Smooth muscle cell of the brain vasculature (primary cell): ENCODE results near the gene UPF3A.
"Not testable (repeated sequence)": the region's sequence is repeated elsewhere in the genome, so short reads cannot be mapped to it uniquely, and the experiment has no call there.

Experiments used
- DNase-seq: peaks from one replicate; pipeline ENCODE4 v3.0.0-alpha.2; 2012; ENCODE audit warnings: low read depth, low spot score

UPF3A gene

DNA sequence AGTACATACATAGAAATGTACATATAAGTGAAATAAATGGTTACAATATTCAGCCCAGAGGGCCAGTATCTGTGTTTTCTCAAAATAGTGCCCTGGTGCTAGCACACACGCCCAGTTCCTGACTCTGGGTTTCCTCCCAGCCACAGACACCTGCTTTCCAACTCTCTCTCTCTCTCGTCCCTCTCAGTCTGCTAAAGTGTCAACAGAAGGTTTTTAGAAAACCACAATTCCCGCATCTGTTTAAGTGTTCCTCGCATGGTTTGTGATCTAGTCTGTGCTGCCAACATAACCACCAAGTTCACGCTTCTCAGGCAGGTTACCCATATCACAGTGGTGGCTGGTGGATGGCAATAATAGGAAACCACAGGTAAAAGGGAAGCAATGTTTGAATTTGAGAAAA lies 17.8 kb upstream of the UPF3A start:
- no peak for DNase-seq

DNA sequence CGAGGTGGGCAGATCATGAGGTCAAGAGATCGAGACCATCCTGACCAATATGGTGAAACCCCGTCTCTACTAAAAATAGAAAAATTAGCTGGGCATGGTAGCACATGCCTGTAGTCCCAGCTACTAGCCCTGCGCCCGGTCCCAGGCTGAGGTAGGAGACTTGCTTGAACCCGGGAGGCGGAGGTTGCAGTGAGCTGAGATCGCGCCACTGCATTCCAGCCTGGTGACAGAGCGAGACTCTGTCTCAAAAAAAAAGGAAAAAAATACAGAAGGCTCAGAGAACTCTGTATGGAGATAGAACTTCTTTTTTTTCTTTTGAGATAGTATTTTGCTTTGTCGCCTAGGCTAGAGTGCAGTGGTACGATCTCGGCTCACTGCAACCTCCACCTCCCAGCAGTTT lies 17.1 kb upstream of the UPF3A start:
- DNase-seq, result not testable (repeated sequence)

DNA sequence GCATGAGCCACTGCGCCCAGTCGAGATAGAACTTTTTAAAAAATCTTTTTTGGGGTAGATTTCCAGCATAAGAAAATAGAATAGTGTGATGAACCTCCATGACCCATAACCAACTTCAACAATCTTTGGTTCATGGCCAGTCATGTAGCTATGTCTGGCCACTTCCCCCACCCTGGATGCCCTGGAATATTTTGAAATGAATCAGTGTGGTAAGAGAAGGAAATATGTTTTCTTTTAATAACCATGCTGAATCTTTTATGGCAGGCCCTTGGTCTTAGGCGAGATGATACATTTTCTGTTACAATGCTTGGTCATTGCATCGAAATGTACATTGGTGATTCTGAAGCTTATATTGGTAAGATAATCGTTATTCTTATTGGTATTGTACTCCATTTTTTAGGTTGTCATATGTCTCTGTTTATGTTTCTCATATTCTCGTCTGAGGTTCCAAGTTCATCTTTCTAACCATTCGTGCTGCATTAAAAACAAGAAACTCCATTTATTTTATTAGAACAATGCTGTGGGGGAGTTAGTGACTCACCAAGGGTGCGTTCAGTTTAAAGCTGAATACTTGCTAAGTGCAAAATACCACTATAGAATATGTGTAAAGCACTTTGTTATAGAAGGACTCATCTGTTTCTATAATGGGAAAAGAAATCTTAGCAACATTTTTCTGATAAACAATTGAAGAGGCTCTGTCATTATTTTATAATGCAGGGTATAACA lies 16.4 kb upstream of the UPF3A start:
- DNase-seq, result no peak

DNA sequence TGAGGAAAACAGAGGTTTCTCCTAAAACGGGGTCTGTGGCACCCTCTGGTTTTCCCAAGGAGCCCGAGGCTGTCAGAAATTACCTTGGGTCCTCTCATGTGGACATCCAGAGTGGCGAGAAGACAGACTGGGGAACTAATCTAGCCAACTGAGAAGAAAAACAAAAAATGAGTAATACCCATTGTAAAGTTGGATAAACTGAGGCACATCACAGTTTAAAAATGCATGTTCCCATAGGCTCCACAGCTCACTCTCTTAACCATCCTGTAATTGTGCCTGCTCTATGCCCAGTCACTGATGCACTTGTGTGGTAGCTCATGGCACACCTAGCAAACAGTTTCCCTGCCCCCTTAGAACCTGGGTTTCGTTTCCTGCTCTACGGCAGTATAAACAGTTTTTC lies 15.2 kb upstream of the UPF3A start:
- DNase-seq, result no peak

DNA sequence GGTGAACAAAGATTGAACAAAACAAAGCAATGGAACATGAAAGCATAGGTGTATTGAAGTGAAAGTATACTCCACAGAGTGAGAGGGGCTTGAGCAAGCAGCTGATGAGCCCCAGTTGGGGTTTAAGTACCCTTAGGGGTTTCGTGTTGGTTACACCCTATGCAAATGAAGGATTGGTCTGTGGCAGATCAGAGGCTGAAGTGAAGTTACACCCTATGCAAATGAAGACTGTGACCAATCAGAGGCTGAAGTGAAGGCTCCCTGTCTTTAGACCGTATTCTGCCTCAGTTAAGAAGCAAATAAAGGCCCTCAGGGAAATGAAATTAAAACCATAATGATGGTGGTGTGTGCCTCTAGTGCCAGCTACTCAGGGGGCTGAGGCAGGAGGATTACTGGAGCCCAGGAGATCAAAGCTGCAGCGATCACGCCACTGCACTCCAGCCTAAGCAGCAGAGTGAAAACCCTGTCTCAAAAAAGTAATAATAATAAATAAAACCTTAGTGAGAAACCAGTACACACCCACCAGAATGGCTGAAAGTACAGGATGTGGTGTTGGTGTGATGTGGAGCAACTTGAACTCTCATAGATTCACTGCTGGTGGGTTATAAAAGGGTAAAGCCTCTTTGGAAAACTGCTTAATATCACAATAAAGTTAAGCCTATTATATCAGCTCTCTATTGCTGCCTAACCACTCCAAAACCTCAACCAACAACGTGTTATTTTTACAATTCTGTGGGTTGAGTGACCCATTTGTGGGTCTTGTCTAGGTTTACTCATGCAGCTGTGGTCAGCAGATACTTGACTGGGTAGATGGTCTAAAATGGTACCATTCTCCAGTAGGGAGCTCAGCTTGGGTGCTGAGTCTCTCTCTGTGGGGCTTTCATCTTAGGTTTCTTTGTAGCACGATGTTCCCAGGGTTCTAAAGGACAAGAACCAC lies 12.8 kb upstream of the UPF3A start:
- no peak for DNase-seq

DNA sequence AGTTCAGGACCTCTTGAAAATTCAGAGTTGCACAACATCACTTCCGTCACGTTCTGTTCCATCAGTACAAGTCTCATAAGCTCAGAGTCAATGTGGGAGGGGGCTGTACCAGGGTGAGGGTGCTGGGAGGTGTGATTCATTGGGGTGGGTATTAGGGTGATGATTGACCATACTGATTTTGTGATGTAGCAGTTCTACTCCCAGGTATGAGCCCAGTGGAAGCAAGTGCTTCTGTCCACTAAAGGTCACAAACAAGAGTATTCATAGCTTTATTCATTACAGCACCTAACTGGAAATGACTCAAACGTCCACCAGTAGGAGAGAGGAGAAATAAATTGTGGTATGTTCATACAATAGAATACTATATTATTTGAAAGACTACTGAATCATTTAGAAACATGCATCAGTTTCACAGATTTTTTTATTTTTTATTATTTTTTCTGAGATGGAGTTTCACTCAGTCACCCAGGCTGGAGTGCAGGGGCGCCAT lies 12.1 kb upstream of the UPF3A start:
- no peak for DNase-seq

DNA sequence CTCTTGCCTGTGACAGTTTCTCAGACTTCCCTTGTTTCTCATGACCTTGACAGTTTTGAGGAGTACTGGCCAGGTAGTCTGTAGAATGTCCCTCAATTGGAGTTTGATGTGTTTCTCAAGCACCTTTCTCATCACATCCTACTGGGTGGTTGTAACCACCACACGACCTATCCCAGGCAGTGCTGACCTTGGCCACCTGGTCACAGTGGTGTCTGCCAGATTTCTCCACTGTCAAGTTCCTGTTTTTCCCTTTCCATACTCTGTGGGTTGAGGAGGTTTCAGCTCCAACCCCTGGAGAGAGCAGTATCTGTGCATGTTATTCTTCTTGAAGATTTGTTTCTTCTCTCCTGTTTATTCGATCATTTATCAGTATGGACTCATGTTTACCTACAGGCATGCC lies 8.4 kb upstream of the UPF3A start:
- no peak for DNase-seq

DNA sequence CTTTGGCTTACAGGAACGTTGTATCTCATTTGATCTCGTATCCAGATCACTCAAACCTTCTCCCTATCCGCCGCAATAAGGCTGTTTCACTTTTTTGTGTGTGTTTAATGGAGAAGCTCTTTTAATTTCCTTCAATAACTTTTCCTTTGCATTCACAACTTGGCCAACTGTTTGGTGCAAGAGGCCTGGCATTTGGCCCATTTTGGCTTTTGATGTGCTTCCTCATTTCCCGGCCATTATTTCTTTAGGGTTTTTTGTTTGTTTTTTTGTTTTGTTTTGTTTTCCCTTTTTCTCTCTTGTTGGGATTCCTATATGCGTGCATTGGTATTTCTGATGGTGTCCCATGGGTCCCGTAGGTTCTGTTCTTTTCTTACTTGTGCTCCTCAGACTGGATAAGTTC lies 6.1 kb upstream of the UPF3A start:
- DNase-seq, result no peak

DNA sequence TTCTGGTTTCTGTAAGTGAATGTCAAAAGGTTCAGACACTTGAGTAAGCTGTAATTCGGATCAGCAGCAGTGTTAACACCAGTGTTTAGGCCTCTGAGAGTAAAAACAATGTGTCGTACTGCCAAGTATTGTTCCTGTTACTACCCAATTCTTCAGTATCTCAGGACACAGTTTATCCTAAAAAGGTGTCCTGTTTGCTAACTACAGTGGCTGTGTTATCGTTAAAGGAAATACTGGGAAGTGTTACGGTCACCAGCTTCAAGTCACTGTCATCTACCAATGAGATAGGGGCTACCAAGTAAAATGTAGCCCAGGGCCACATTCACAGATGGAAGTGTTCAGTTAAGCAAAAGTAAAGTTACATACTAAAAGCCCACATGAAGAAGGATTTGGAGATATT lies 2.3 kb upstream of the UPF3A start:
- no peak for DNase-seq

DNA sequence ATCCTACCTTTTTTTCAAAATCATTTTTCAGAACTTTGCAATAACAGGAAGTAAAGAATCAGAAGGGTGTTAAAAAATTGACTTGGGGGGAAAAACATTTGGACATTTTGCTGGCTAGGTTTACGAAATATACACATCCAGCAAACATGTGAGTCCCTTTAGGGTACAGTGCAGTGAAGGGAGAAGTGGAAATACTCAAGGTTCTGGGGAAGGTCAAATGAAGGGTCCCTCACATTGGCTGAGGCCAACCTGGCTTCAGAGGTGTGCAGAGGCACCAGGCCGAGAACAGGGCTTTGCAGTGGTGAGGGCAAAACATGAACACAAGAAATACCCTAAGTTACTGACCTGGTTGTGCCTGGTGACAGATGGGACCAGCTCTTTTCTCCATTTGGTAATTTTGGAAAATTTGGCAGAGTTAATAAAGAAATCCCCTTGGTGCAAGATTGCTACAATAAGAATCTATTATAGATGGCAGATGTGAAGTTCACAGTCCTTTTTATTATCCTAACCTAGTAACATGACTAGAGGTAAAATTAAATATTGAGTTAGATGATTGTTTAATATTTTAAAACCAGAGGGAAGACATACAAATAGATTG lies 1.5 kb upstream of the UPF3A start:
- no peak for DNase-seq

DNA sequence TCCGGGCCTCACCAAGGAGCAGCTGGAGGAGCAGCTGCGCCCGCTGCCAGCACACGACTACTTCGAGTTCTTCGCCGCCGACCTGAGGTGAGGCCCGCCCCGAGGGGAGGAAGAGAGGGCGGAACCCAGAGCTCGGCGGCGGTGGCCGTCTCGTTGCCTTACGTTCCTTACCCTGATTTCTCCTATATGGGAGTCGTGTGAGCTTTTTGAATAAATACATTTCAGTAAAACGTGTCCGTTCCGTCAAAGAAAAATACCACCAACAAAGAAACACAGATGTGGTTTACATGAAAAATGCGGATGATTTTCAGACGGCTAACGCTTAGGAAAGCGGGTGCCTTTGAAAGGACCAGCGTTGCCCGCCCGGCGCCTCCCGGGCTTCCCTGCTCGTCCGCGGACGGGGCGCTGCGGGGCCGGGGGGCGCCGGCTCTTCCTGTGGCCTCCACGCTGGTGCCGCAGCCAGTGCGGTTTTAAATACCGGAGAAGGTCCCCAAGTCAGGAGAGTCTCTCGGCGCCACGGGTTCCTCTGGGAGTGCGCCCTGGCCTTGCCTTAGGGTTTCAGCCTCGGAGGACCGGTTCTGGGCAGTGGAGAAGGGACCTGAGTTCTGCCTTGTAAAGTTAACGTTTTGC lies 755 bp downstream of the UPF3A start:
- peak; percentile 65 for DNase-seq

DNA sequence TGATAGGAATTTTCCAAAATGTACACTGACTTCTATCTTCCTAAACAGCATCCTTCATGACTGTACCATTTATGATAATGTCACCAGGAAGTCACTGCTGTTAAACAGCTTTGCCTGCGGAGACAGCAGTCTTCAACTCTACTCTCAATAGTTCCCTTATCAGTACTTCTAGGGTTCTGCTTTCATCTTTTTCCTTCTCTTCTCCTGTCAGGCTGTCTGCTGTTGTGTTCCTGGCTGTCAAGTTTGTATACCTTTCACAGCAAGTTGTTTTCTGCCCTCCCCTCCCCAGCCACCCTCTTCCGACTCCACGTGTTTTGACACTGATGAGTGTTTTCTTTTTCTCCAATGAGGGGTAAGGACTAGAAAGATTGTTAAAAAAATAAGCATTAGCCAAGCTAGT lies 2.2 kb downstream of the UPF3A start:
- DNase-seq, result no peak

DNA sequence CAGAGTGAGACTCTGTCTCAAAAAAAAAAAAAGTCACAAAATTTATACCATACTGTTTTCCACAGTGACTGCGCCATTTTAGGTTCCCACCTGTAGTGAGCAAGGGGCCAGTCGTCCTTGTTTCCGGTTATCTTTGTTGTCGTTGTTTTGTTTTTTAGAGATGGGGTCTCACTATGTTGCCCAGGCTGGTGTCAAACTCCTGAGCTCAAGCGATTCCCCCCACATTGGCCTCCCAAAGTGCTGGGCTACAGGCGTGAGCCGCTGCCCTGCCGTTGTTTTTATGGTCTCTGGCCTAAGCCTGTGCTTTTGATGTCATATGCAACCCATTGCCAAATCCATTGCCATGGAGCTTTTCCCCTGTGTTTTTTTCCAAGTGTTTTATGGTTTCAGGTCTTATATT lies 3.3 kb downstream of the UPF3A start:
- no peak for DNase-seq

DNA sequence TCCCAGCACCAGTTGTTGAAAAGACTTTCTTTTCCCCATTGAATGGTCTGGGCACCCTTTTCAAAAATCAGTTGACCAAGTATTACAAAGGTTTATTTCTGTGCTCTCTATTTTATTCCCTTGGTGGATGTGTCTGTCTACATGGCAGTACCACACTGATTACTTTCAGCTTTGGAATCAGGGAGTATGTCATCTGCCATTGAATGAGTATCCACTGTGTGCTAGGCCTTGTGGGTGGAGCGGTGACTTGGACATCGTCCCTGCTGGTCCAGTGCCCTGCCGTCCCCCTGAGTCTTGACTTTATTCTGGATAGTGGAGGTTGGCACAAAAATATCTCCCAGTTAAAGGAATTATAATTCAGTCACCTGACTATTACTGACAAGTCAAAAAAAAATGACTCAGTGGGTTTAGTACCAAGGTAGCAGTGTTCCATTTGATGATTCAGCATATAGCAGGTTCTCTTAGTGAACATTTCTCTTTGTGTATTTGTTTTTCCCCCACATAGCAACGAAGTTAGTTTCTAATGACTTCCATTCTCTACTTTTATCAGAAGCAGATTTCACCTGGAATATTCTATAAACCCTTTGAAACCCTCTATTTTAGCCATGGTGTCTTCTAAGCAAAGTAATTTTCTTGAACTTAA lies 3.9 kb downstream of the UPF3A start:
- DNase-seq, result no peak

DNA sequence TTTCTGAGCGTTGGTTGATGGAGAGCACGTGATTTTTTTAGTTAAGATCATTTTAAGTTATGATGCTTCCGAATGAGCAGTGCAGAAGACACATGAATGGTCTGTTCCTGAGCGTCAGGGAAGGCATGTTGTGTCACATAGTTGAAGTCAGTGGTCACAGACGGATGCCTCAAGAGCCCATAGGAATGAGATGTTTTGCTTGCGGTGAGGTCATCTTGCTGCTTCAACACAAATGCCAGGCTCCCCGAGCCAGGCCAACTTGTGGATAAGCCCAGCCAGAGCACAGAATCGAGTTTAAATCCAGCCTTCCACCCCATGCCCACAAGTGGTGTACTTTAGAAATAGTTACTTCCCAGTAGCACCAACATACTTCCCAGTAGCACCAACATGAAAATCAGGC lies 5.4 kb downstream of the UPF3A start:
- no peak for DNase-seq

DNA sequence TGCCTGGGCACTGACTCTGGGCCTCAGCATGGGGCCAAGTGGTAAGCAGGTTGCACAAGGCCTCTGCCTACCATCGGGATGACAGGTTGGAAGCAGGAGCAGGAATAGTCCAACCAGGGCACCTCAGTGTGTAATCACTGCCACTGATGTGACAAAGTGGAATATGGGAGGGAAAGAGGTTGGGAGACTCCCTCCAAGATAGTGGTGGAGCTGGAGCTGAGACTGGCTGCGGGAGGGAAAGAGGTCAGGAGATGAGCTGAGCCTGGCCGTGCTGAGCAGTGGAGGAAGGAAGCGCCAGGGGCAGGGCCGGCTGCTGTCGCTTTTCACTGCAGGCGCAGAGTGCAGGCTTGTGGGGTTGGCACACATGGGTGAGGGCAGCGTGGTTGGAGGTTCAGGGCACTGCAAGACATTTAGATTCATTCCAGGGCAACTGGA lies 6.8 kb downstream of the UPF3A start:
- no peak for DNase-seq

DNA sequence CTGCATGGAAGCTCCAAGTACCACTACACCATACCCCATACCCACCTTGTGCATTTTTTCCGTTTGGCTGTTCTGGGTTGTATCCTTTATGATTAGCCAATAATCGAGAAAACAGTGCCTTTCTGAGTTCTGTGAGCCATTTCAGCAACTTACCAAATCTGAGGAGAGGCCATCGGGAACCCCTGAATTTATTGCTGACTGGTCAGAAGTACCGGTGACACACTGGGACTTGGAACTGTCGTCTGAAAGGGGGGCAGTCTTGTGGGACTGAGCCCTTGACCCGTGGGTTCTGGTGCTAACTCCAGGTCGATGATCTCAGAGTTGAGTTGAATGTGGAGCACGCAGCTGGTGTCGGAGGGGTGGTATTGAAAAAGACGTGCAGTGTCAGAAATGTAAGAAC lies 15.0 kb downstream of the UPF3A start:
- no peak for DNase-seq

DNA sequence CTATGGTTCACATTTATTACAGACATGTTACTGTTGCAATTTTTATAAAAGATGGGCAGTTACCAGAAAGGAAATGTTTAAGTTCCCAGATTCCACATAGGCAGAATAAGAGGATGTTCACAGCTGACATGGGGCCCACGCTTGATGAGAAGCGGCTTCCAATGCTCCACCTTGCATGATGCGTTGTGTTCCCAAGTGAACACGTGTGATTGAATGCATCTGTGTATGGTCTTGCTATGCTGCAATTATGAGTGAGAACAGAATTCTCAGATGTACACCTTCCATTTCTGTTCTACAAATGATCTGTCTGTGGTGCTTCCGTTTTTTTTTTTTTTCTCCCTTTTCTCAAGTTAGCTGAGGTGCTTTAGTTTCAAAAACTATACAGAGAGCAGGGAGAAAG lies 15.5 kb downstream of the UPF3A start:
- no peak for DNase-seq

DNA sequence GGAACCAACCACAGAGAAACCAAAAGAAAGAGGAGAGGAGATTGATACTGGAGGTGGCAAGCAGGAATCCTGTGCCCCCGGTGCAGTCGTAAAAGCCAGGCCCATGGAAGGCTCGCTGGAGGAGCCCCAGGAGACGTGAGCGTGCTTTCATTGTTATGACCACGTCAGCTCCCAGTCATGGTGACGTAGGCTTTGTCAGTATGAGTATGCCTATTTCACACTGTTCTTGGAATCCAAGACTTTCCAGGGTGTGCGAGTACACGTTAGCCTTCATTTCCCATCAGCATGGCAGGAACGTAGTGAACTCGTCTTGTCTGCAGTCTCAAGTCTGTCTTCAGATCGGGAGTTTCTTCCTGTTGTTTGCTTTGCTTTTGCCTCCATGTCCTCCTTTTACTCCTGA lies 17.5 kb downstream of the UPF3A start:
- no peak for DNase-seq

DNA sequence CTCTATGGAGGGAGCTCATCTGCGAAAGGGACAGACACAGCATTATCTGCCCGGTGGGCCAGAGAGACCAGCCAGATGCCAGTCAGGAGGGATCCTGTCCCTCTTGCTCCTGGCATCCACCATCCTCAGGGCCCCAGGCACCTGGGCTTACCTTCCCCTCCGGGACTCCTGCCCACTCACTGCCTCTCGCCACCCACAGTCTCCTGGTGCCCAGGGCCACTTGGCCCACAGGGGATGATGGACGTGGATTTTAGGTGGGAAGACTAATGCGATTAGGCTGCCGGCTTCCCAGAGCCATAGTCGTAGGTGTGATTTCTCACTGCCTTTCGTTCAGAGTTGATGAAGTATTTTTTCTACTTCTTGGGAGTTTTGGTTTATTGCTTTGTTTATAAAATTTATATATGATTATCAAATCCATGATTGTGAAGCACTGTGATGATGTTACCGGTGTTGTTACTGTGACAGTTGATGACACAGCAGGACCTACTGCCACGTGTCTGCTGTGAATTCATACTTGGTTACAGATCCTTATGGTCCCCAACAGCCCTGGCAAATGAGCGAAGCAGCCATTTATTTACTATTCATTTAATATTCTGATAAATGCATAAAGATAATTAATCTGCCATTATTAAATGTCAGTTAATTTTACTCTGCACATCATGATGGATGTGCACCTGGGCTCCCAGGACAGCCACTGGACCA lies 18.4 kb downstream of the UPF3A start:
- DNase-seq, result no peak
